Osteoblast (primary cell): ENCODE measurements around the gene TRIO. TPM values are rescaled to one million over a fixed set of nuclear protein-coding genes. Genes with fewer than 3 reads are reported as not detected.

Source experiments
- DNase-seq: peaks from one replicate; pipeline ENCODE4 v3.0.0; 2011; ENCODE audit warnings: low spot score, mixed read lengths; ENCODE audit not compliant: insufficient read length; ENCODE audit errors: missing footprints
- H2AFZ ChIP-seq: 2 replicates; pipeline ENCODE4 v1.6.0; 2011; ENCODE audit warnings: mild to moderate bottlenecking, low read length
- H3K27ac ChIP-seq: 2 replicates; pipeline ENCODE4 v1.5.1; 2011; ENCODE audit warnings: mild to moderate bottlenecking, low read depth, low read length, moderate library complexity
- H3K27me3 ChIP-seq: 2 replicates; pipeline ENCODE4 v1.6.0; 2012; ENCODE audit warnings: mild to moderate bottlenecking, control low read depth, inconsistent platforms, low read length, moderate library complexity; ENCODE audit not compliant: insufficient read depth
- H3K36me3 ChIP-seq: 2 replicates; pipeline ENCODE4 v1.5.1; 2011; ENCODE audit warnings: mild to moderate bottlenecking, low read length, control low read depth, moderate library complexity; ENCODE audit not compliant: insufficient read depth
- H3K4me1 ChIP-seq: 2 replicates; pipeline ENCODE4 v1.5.1; 2011; ENCODE audit warnings: mild to moderate bottlenecking, low read length, control low read depth, moderate library complexity; ENCODE audit not compliant: insufficient read depth
- H3K4me2 ChIP-seq: 2 replicates; pipeline ENCODE4 v1.6.0; 2011; ENCODE audit warnings: mild to moderate bottlenecking, low read length; ENCODE audit not compliant: insufficient read depth
- H3K4me3 ChIP-seq: fragments of 200-600 bp; sonication (generic); 3 replicates; pipeline ENCODE4 v1.5.1; 2012; ENCODE audit warnings: mild to moderate bottlenecking, low read length, inconsistent platforms; ENCODE audit not compliant: insufficient read depth
- H3K79me2 ChIP-seq: 2 replicates; pipeline ENCODE4 v1.6.0; 2012; ENCODE audit warnings: mild to moderate bottlenecking, low read length, control low read depth, inconsistent platforms; ENCODE audit not compliant: insufficient read depth
- H3K9me3 ChIP-seq: 2 replicates; pipeline ENCODE4 v1.5.1; 2011; ENCODE audit warnings: low read depth, low read length, control low read depth
- H4K20me1 ChIP-seq: 2 replicates; pipeline ENCODE4 v1.6.0; 2012; ENCODE audit warnings: mild to moderate bottlenecking, low read length, control low read depth; ENCODE audit not compliant: insufficient read depth
- total RNA-seq: library from RNA; depleted of rRNA; stranded (reverse); fragments of >200 nt; gene quantifications from 2 replicates; pipeline ENCODE4 v1.2.3, GENCODE V29; 2012
- TF ChIP-seq, protein P1 (sequence below): IDR thresholded peaks from 2 replicates; pipeline ENCODE4 v1.5.1; 2011; ENCODE audit warnings: mild to moderate bottlenecking, low read depth, low read length, moderate library complexity; ENCODE audit errors: extremely low read depth

Gene TRIO
- total RNA-seq, 1 donor = 274 TPM

GRCh38 chr5:14187660-14188059, 44.5 kb downstream of the TRIO start:
- Histone ChIP-seq H4K20me1 (no peaks in the 10 kb centered on the region), H3K4me2 (peak overlapping the region; percentile 59)

GRCh38 chr5:14188778-14189177, 45.6 kb downstream of the TRIO start:
- Histone ChIP-seq H3K4me3 (no peak overlapping the region), H3K4me1 (peaks cover 95% of the 10 kb centered on the region), H3K27me3 (no peaks in the 10 kb centered on the region), H2AFZ (no peak overlapping the region), H3K4me2 (peak overlapping the region; percentile 28), H4K20me1 (no peaks in the 10 kb centered on the region), H3K27ac (peak overlapping the region; percentile 91), H3K9me3 (no peaks in the 10 kb centered on the region), H3K79me2 (peaks cover 83% of the 10 kb centered on the region), H3K36me3 (no peaks in the 10 kb centered on the region)
- TF ChIP-seq, protein P1, sequence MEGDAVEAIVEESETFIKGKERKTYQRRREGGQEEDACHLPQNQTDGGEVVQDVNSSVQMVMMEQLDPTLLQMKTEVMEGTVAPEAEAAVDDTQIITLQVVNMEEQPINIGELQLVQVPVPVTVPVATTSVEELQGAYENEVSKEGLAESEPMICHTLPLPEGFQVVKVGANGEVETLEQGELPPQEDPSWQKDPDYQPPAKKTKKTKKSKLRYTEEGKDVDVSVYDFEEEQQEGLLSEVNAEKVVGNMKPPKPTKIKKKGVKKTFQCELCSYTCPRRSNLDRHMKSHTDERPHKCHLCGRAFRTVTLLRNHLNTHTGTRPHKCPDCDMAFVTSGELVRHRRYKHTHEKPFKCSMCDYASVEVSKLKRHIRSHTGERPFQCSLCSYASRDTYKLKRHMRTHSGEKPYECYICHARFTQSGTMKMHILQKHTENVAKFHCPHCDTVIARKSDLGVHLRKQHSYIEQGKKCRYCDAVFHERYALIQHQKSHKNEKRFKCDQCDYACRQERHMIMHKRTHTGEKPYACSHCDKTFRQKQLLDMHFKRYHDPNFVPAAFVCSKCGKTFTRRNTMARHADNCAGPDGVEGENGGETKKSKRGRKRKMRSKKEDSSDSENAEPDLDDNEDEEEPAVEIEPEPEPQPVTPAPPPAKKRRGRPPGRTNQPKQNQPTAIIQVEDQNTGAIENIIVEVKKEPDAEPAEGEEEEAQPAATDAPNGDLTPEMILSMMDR = no peak
- DNase-seq = no peak

More at GRCh38 chr5:14187660-14188059, 44.5 kb downstream of the TRIO start:
- DNase-seq = no peak
- Histone ChIP-seq H3K9me3 (no peaks in the 10 kb centered on the region), H2AFZ (no peak overlapping the region), H3K4me1 (peaks cover 97% of the 10 kb centered on the region), H3K4me3 (no peak overlapping the region), H3K27me3 (no peaks in the 10 kb centered on the region), H3K79me2 (peaks cover 83% of the 10 kb centered on the region), H3K36me3 (no peaks in the 10 kb centered on the region), H3K27ac (peak overlapping the region; percentile 91)
- TF ChIP-seq, protein P1 = no peak

DNA sequence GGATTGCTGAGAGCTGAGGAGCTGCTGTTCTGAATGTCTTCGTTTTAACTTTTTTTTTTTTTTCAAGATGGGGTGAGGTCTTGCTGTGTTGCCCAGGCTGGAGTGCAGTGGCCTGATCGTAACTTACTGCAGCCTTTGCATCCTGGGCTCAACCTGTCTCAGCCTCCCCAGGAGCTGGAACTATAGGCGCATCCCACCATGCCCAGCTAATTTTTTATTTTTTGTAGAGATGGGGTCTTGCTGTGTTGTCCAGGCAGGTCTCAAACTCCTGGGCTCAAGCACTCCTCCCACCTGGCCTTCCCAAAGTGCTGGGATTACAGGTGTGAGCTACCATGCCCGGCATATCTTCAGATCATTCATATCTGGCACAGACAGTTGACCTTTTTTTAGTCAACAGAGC, 46.5 kb downstream of the TRIO start:
- TF ChIP-seq, protein P1 = no peak
- Histone ChIP-seq H3K27ac (peak overlapping the region; percentile 91), H4K20me1 (no peaks in the 10 kb centered on the region), H3K36me3 (no peaks in the 10 kb centered on the region), H2AFZ (no peak overlapping the region), H3K79me2 (peaks cover 83% of the 10 kb centered on the region), H3K27me3 (no peaks in the 10 kb centered on the region), H3K4me1 (peaks cover 90% of the 10 kb centered on the region), H3K4me3 (peak overlapping the region; percentile 9), H3K4me2 (peak overlapping the region; percentile 59), H3K9me3 (no peaks in the 10 kb centered on the region)
- DNase-seq = no peak

GRCh38 chr5:14190194-14191164, 47.3 kb downstream of the TRIO start:
- no peak for DNase-seq
- H3K4me3 ChIP-seq = no peak overlapping the region
- H3K79me2 ChIP-seq = peaks cover 85% of the 10 kb centered on the region
- no peaks in the 10 kb centered on the region for H3K9me3 ChIP-seq
- H2AFZ ChIP-seq = no peak overlapping the region
- peak overlapping the region; percentile 93 for H3K27ac ChIP-seq
- H4K20me1 ChIP-seq = peaks cover 6% of the 10 kb centered on the region
- peaks cover 86% of the 10 kb centered on the region for H3K4me1 ChIP-seq
- peak overlapping the region; percentile 59 for H3K4me2 ChIP-seq
- TF ChIP-seq, protein P1 = no peak
- H3K27me3 ChIP-seq = no peaks in the 10 kb centered on the region
- no peaks in the 10 kb centered on the region for H3K36me3 ChIP-seq
